Endothelial cell of umbilical vein (primary cell): Measurements from ENCODE around the gene CCDC144A. TPM values are rescaled to one million over a fixed set of nuclear protein-coding genes. Genes with fewer than 3 reads are reported as not detected.
"Not testable (repeated sequence)": the region's sequence is repeated elsewhere in the genome, so short reads cannot be mapped to it uniquely, and the experiment has no call there.

Experiments
- BruUV-seq: library from RNA; stranded (reverse); fragments of 400-500 nt; replicated peaks from 2 replicates; lab custom pipeline; 2021; lab: Mats Ljungman, UMichigan
- CTCF ChIA-PET: fragments of 300-600, 350-600 bp; sonication (Branson Sonifier 250); formaldehyde crosslinking; loops from one replicate; lab custom pipeline; 2021; ENCODE audit warnings: antibody characterized with exemption, inconsistent platforms; lab: Charles Lee
- POLR2A ChIA-PET: fragments of 300-600, 350-600 bp; sonication (Branson Sonifier 250); formaldehyde crosslinking; loops from one replicate; lab custom pipeline; 2021; ENCODE audit warnings: antibody characterized with exemption, inconsistent platforms; lab: Charles Lee
- DNase-seq: peaks from one replicate; pipeline ENCODE4 v3.0.0-alpha.2; 2011; ENCODE audit warnings: low read depth, low spot score
- FAIRE-seq: peaks from 2 replicates; lab custom pipeline; 2011; peaks lifted over from hg19 to GRCh38; lab: Jason Lieb, UNC
- H2AFZ ChIP-seq: 2 replicates; pipeline ENCODE4 v1.6.0; 2012; ENCODE audit warnings: low read depth, low read length, control low read depth, inconsistent platforms
- H3K27ac ChIP-seq: 2 replicates; pipeline ENCODE4 v1.5.1; 2011; ENCODE audit warnings: low read depth, mild to moderate bottlenecking, control low read depth, low read length, moderate library complexity; ENCODE audit not compliant: insufficient read depth
- H3K27me3 ChIP-seq, 2 experiments: 2 replicates each; pipeline versions ENCODE4 v1.6.0 to v1.6.1; 2011; ENCODE audit warnings: low read length in 2 of 2, mixed read lengths in 1 of 2; ENCODE audit not compliant: control insufficient read depth in 2 of 2, insufficient read depth in 2 of 2
- H3K36me3 ChIP-seq, 2 experiments: 2 replicates in 1 of 2; 3 replicates in 1 of 2; pipeline ENCODE4 v1.5.1; 2011; ENCODE audit warnings: low read length in 2 of 2, mild to moderate bottlenecking in 1 of 2, moderate library complexity in 1 of 2; ENCODE audit not compliant: control insufficient read depth in 2 of 2, insufficient read depth in 2 of 2; ENCODE audit errors: extremely low read depth in 1 of 2
- H3K4me1 ChIP-seq: 3 replicates; pipeline ENCODE4 v1.5.1; 2011; ENCODE audit warnings: mild to moderate bottlenecking, low read length; ENCODE audit not compliant: control insufficient read depth, insufficient read depth; ENCODE audit errors: extremely low read depth
- H3K4me2 ChIP-seq: 2 replicates; pipeline ENCODE4 v1.6.1; 2011; ENCODE audit warnings: low read length, control low read depth, mixed read lengths; ENCODE audit not compliant: insufficient read depth
- H3K4me3 ChIP-seq, 3 experiments: fragments of 200-600 bp in 1 of 3; sonication (generic), shearing (Covaris generic) in 1 of 3; replicated peaks in 1 of 3; 2 replicates each; pipeline ENCODE4 v1.5.1; 2011 to 2016; ENCODE audit warnings: control low read depth in 3 of 3, low read length in 3 of 3, mild to moderate bottlenecking in 2 of 3, inconsistent platforms in 1 of 3, low read depth in 1 of 3, moderate library complexity in 1 of 3; ENCODE audit not compliant: insufficient read depth in 1 of 3
- H3K79me2 ChIP-seq: 2 replicates; pipeline ENCODE4 v1.6.0; 2012; ENCODE audit warnings: low read length, inconsistent platforms; ENCODE audit not compliant: control insufficient read depth, insufficient read depth
- H3K9ac ChIP-seq: replicated peaks from 2 replicates; pipeline ENCODE3; 2011; ENCODE audit warnings: low read length, control low read depth; ENCODE audit not compliant: insufficient read depth; ENCODE audit errors: extremely low read depth
- H3K9me1 ChIP-seq: replicated peaks from 3 replicates; pipeline ENCODE4 v1.6.0; 2011; ENCODE audit warnings: mild to moderate bottlenecking, low read length; ENCODE audit not compliant: control insufficient read depth, insufficient read depth; ENCODE audit errors: extremely low read depth
- H3K9me3 ChIP-seq: replicated peaks from 2 replicates; pipeline ENCODE4 v1.5.1; 2012; ENCODE audit warnings: low read length, inconsistent platforms; ENCODE audit not compliant: control insufficient read depth, insufficient read depth
- H4K20me1 ChIP-seq: replicated peaks from 2 replicates; pipeline ENCODE3; 2011; ENCODE audit warnings: mild to moderate bottlenecking, low read length; ENCODE audit not compliant: control insufficient read depth, insufficient read depth; ENCODE audit errors: extremely low read depth
- CTCF ChIP-seq, 2 donors: IDR thresholded peaks; 1 replicate in 1 of 2; 2 replicates in 1 of 2; pipeline ENCODE4 v1.5.1; 2011; ENCODE audit warnings: low read length in 2 of 2, mild to moderate bottlenecking in 2 of 2, moderate library complexity in 2 of 2, control low read depth in 1 of 2, inconsistent platforms in 1 of 2, low read depth in 1 of 2; ENCODE audit not compliant: insufficient read depth in 1 of 2; ENCODE audit errors: extremely low read depth in 1 of 2
- dilution Hi-C: fragments of 300-500 bp; cut with MboI; formaldehyde crosslinking; loops from one replicate; pipeline ENCODE4 v1.15.0; 2019; ENCODE audit warnings: low sequenced_read_pairs; ENCODE audit not compliant: extremely low pct_ligation_motif_present
- intact Hi-C: fragments of 100-400 bp; cut with micrococcal nuclease; formaldehyde crosslinking; loops from one replicate; pipeline ENCODE4 v1.10.0; 2022
- polyA plus RNA-seq, 4 experiments: library from polyadenylated mRNA; depleted of rRNA in 3 of 4; stranded (reverse) in 3 of 4; unstranded in 1 of 4; fragments of >200 nt; gene quantifications; 2 replicates each; pipeline versions ENCODE4 v1.2.1 to v1.2.3, GENCODE V29; 2011 to 2012; ENCODE audit warnings: missing spikeins in 1 of 4
- total RNA-seq: library from RNA; stranded (reverse); gene quantifications from 2 replicates; pipeline ENCODE4 v1.2.3, GENCODE V29; 2021

CCDC144A gene
- total and polyA plus RNA-seq, 2 donors (not counting 3 experiments of a cell fraction or from before 2014, with no cell fraction given): 0.27 to 7.4 TPM

GRCh38 chr17:16751224-16751923 is 61.3 kb downstream of the CCDC144A start:
- POLR2A ChIA-PET, H3K4me2 ChIP-seq, dilution Hi-C loops, H3K27me3 ChIP-seq, H3K9ac ChIP-seq, H3K9me1 ChIP-seq, intact Hi-C loops, H3K4me1 ChIP-seq, H3K36me3 ChIP-seq, H2AFZ ChIP-seq, CTCF ChIA-PET, BruUV-seq, H4K20me1 ChIP-seq, H3K9me3 ChIP-seq, H3K79me2 ChIP-seq, DNase-seq, H3K4me3 ChIP-seq, H3K27ac ChIP-seq, FAIRE-seq: not testable (repeated sequence)
- peak; percentile 11 to 29 for TF ChIP-seq CTCF (IDR thresholded peaks at IDR 0.05; ENCODE audit: extremely low read depth in 1 of 2, insufficient read depth in 1 of 2, low read depth in 1 of 2, low read length in 2 of 2)

- H3K4me2 ChIP-seq, CTCF ChIA-PET, H3K36me3 ChIP-seq, H3K9me3 ChIP-seq, H4K20me1 ChIP-seq, H2AFZ ChIP-seq, POLR2A ChIA-PET, intact Hi-C loops, H3K4me1 ChIP-seq, H3K79me2 ChIP-seq, H3K27me3 ChIP-seq, H3K27ac ChIP-seq, DNase-seq, FAIRE-seq, H3K9me1 ChIP-seq, H3K9ac ChIP-seq, BruUV-seq, H3K4me3 ChIP-seq, dilution Hi-C loops: not testable (repeated sequence)
Observed at GRCh38 chr17:16751924-16752287, 61.9 kb downstream of the CCDC144A start.

GRCh38 chr17:16757520-16757919 is 67.5 kb downstream of the CCDC144A start:
- H3K9me1 ChIP-seq, H3K9me3 ChIP-seq, BruUV-seq, FAIRE-seq, H3K27me3 ChIP-seq, intact Hi-C loops, CTCF ChIA-PET, H3K4me3 ChIP-seq, H3K4me1 ChIP-seq, POLR2A ChIA-PET, H3K9ac ChIP-seq, DNase-seq, dilution Hi-C loops, H3K27ac ChIP-seq, H3K79me2 ChIP-seq, H2AFZ ChIP-seq, H4K20me1 ChIP-seq, H3K4me2 ChIP-seq, H3K36me3 ChIP-seq: not testable (repeated sequence)
